HEK293T (cell line): ENCODE measurements around the gene PRPH2.

Experiments used
- CTCF ChIA-PET: fragments of 350-600 bp; formaldehyde crosslinking; extraction: SDS; loops from one replicate; lab custom pipeline; 2021; ENCODE audit warnings: antibody characterized with exemption, inconsistent platforms; lab: Yijun Ruan, JAX
- POLR2A ChIA-PET: fragments of 350-600 bp; formaldehyde crosslinking; extraction: SDS; loops from one replicate; lab custom pipeline; 2020; ENCODE audit warnings: antibody characterized with exemption, inconsistent platforms; lab: Yijun Ruan, JAX
- DNase-seq: peaks from one replicate; pipeline ENCODE4 v3.0.0; 2012; ENCODE audit warnings: mixed read lengths; ENCODE audit errors: extremely low spot score
- ARNT ChIP-seq: fragments of 450-650 bp; IDR thresholded peaks from 2 replicates; pipeline ENCODE4 v1.6.1; 2017; ENCODE audit warnings: mild to moderate bottlenecking
- BHLHE40 ChIP-seq: fragments of 450-650 bp; IDR thresholded peaks from 2 replicates; pipeline ENCODE4 v1.6.1; 2016; ENCODE audit warnings: mild to moderate bottlenecking, moderate library complexity, borderline replicate concordance
- CTBP1 ChIP-seq: fragments of 450-650 bp; IDR thresholded peaks from 2 replicates; pipeline ENCODE4 v1.6.1; 2016; ENCODE audit warnings: borderline replicate concordance
- ELF4 ChIP-seq: fragments of 450-650 bp; IDR thresholded peaks from 2 replicates; pipeline ENCODE4 v1.6.1; 2017; ENCODE audit warnings: antibody characterized with exemption
- FOXA1 ChIP-seq: fragments of 450-650 bp; IDR thresholded peaks from 2 replicates; pipeline ENCODE4 v1.6.1; 2016; ENCODE audit warnings: mild to moderate bottlenecking
- FOXK2 ChIP-seq: fragments of 450-650 bp; IDR thresholded peaks from 2 replicates; pipeline ENCODE4 v1.6.1; 2016; ENCODE audit warnings: mild to moderate bottlenecking
- FOXM1 ChIP-seq: fragments of 450-650 bp; IDR thresholded peaks from 2 replicates; pipeline ENCODE4 v1.6.1; 2017; ENCODE audit warnings: mild to moderate bottlenecking, borderline replicate concordance
- HDGF ChIP-seq: fragments of 450-650 bp; IDR thresholded peaks from 2 replicates; pipeline ENCODE4 v1.6.1; 2017; ENCODE audit warnings: antibody characterized with exemption, borderline replicate concordance
- L3MBTL2 ChIP-seq: fragments of 450-650 bp; conservative IDR thresholded peaks from 2 replicates; pipeline ENCODE4 v1.6.1; 2016; ENCODE audit warnings: mild to moderate bottlenecking
- LEF1 ChIP-seq: fragments of 450-650 bp; IDR thresholded peaks from 2 replicates; pipeline ENCODE4 v1.6.1; 2017; ENCODE audit warnings: mild to moderate bottlenecking, borderline replicate concordance
- NFRKB ChIP-seq: fragments of 450-650 bp; IDR thresholded peaks from 2 replicates; pipeline ENCODE4 v1.6.1; 2016; ENCODE audit warnings: mild to moderate bottlenecking, moderate library complexity
- PKNOX1 ChIP-seq: fragments of 450-650 bp; IDR thresholded peaks from 2 replicates; pipeline ENCODE4 v1.6.1; 2016
- SP1 ChIP-seq: fragments of 450-650 bp; IDR thresholded peaks from 2 replicates; pipeline ENCODE4 v1.6.1; 2017
- SUZ12 ChIP-seq: fragments of 450-650 bp; IDR thresholded peaks from 2 replicates; pipeline ENCODE4 v1.6.1; 2016; ENCODE audit warnings: mild to moderate bottlenecking
- TARDBP ChIP-seq: fragments of 450-650 bp; IDR thresholded peaks from 2 replicates; pipeline ENCODE4 v1.6.1; 2016
- ZNF384 ChIP-seq: fragments of 450-650 bp; IDR thresholded peaks from 2 replicates; pipeline ENCODE4 v1.6.1; 2016

PRPH2 gene

GRCh38 chr6:42698217-42698616, 24.2 kb downstream of the PRPH2 start:
- DNase-seq: peak; percentile 5
- ChIA-PET CTCF (no interaction called here), POLR2A (interaction anchor here (1.1 kb wide), 1 partner anchor 28 kb away, joined by 3 read pairs; no protein-coding TSS in a partner anchor)
- TF ChIP-seq SP1: no peak
- no peak for TF ChIP-seq L3MBTL2
- TF ChIP-seq BHLHE40: no peak
- no peak for TF ChIP-seq FOXM1
- no peak for TF ChIP-seq SUZ12
- no peak for TF ChIP-seq HDGF
- no peak for TF ChIP-seq LEF1
- no peak for TF ChIP-seq ZNF384
- TF ChIP-seq FOXA1: no peak
- TF ChIP-seq ARNT: no peak
- no peak for TF ChIP-seq NFRKB
- TF ChIP-seq ELF4: no peak
- TF ChIP-seq PKNOX1: no peak

GRCh38 chr6:42697268-42697655, 25.1 kb downstream of the PRPH2 start:
- ChIA-PET CTCF (interaction anchor here (0.6 kb wide), 1 partner anchor 107 kb away, joined by 3 read pairs; no protein-coding TSS in a partner anchor), POLR2A (interaction anchor here (1.1 kb wide), 2 partner anchors 29 to 182 kb away, joined by 3 read pairs; partner anchors contain the start of gene RPL7L1)
- no peak for TF ChIP-seq ARNT
- TF ChIP-seq PKNOX1: no peak
- no peak for TF ChIP-seq SP1
- no peak for TF ChIP-seq FOXK2
- no peak for TF ChIP-seq NFRKB
- no peak for TF ChIP-seq TARDBP
- no peak for TF ChIP-seq FOXM1
- TF ChIP-seq L3MBTL2: no peak
- TF ChIP-seq BHLHE40: no peak
- no peak for TF ChIP-seq CTBP1
- TF ChIP-seq SUZ12: no peak
- no peak for TF ChIP-seq LEF1
- no peak for TF ChIP-seq HDGF
- no peak for TF ChIP-seq FOXA1
- TF ChIP-seq ZNF384: no peak
- TF ChIP-seq ELF4: no peak
- no peak for DNase-seq

GRCh38 chr6:42696526-42697267, 25.7 kb downstream of the PRPH2 start:
- no peak for DNase-seq
- TF ChIP-seq SP1 (no peak), SUZ12 (no peak), LEF1 (no peak), PKNOX1 (no peak), NFRKB (no peak), FOXM1 (no peak), ZNF384 (no peak), FOXK2 (no peak), ARNT (no peak), CTBP1 (no peak), L3MBTL2 (no peak), HDGF (no peak), TARDBP (no peak), FOXA1 (no peak)
- POLR2A ChIA-PET: interaction anchor here (1.1 kb wide), 1 partner anchor 183 kb away, joined by 3 read pairs; the partner anchor contains the start of gene RPL7L1
- CTCF ChIA-PET: interaction anchor here (0.6 kb wide), 1 partner anchor 107 kb away, joined by 3 read pairs; no protein-coding TSS in a partner anchor

GRCh38 chr6:42694586-42694985, 27.8 kb downstream of the PRPH2 start:
- CTCF ChIA-PET: no interaction called here
- no peak for DNase-seq
- POLR2A ChIA-PET: no interaction called here
- TF ChIP-seq ARNT: no peak
- TF ChIP-seq CTBP1: no peak
- TF ChIP-seq TARDBP: no peak
- no peak for TF ChIP-seq ELF4
- no peak for TF ChIP-seq SUZ12
- no peak for TF ChIP-seq L3MBTL2
- TF ChIP-seq NFRKB: no peak
- TF ChIP-seq LEF1: no peak
- TF ChIP-seq PKNOX1: no peak
- no peak for TF ChIP-seq FOXK2
- TF ChIP-seq SP1: no peak
- no peak for TF ChIP-seq HDGF
- no peak for TF ChIP-seq FOXA1
- no peak for TF ChIP-seq ZNF384
- TF ChIP-seq FOXM1: no peak

GRCh38 chr6:42693725-42694323, 28.6 kb downstream of the PRPH2 start:
- no peak for DNase-seq
- TF ChIP-seq L3MBTL2 (no peak), NFRKB (no peak), HDGF (no peak), FOXA1 (no peak), FOXM1 (no peak), CTBP1 (no peak), LEF1 (no peak)
- CTCF ChIA-PET: interaction anchor here (0.6 kb wide), 1 partner anchor 141 kb away, joined by 3 read pairs; no protein-coding TSS in a partner anchor
- POLR2A ChIA-PET: no interaction called here
